PFSK-1 (cell line): ENCODE data around the gene MSI2.

Experiments
- FOXP2 ChIP-seq: optimal IDR thresholded peaks from 2 replicates; pipeline ENCODE3; 2011; ENCODE audit warnings: borderline replicate concordance, control low read depth, inconsistent platforms; ENCODE audit not compliant: insufficient read depth; ENCODE audit errors: extremely low read length, extremely low read depth
- POLR2AphosphoS5 ChIP-seq: IDR thresholded peaks from 2 replicates; pipeline ENCODE4 v1.6.1; 2012; ENCODE audit warnings: low read depth, mild to moderate bottlenecking, control low read depth, low read length, moderate library complexity
- SIN3A ChIP-seq: IDR thresholded peaks from 2 replicates; pipeline ENCODE4 v1.6.1; 2012; ENCODE audit warnings: mild to moderate bottlenecking, low read length, moderate library complexity, borderline replicate concordance; ENCODE audit not compliant: insufficient read depth
- TAF1 ChIP-seq: IDR thresholded peaks from 2 replicates; pipeline ENCODE4 v1.6.1; 2012; ENCODE audit warnings: low read length, control low read depth, borderline replicate concordance; ENCODE audit not compliant: insufficient read depth
- TF ChIP-seq, protein P1 (sequence below), 2 experiments: IDR thresholded peaks; 2 replicates each; pipeline versions ENCODE4 v1.6.1 to v1.8.0; 2011 to 2012; ENCODE audit warnings: low read depth in 2 of 2, low read length in 2 of 2, control low read depth in 1 of 2, inconsistent platforms in 1 of 2, mild to moderate bottlenecking in 1 of 2, moderate library complexity in 1 of 2; ENCODE audit not compliant: insufficient read depth in 1 of 2

The MSI2 gene

DNA sequence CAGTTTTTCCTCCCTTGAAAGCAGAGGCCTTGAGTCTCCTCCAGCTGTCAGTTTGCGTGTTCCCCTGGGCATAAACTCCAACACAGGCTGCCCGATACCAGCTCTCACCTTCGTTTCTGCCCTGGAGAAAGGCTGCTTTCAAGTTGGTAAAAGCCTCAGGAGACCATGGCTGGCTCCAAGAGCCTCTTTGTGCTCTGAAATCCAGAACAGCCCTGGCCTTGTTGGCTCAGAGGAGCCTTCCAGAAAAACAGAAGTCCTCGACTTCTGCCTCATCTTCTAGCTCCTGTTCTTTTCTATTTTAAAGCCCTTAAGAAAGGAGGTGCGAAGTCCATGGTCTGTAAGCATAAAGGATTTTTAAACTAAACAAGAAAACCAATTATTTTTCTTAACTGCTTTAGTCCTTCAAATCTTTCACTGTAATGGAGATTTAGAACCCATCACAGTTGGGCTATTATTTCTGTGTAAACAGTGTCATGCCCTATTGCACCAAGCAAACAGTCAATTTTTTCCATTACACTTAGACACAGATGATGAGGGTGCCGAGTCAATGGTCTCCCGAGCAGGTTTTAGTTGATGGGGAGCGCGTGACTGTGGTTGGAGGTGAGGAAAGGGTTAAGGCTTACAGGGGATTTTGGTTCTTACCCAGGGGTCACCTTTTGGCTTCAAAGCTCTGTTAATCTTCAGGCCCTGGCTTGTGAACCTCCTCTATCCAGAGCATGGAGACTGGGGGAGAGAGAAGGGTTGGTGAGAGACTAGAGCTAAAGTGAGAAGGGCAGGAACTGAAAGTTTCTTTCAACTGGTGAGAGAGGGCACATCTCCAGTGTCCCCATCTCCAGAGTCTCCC is 212.8 kb downstream of the MSI2 start:
- TF ChIP-seq POLR2AphosphoS5 (no peak), SIN3A (no peak), TAF1 (no peak), FOXP2 (no peak)
- TF ChIP-seq, protein P1, sequence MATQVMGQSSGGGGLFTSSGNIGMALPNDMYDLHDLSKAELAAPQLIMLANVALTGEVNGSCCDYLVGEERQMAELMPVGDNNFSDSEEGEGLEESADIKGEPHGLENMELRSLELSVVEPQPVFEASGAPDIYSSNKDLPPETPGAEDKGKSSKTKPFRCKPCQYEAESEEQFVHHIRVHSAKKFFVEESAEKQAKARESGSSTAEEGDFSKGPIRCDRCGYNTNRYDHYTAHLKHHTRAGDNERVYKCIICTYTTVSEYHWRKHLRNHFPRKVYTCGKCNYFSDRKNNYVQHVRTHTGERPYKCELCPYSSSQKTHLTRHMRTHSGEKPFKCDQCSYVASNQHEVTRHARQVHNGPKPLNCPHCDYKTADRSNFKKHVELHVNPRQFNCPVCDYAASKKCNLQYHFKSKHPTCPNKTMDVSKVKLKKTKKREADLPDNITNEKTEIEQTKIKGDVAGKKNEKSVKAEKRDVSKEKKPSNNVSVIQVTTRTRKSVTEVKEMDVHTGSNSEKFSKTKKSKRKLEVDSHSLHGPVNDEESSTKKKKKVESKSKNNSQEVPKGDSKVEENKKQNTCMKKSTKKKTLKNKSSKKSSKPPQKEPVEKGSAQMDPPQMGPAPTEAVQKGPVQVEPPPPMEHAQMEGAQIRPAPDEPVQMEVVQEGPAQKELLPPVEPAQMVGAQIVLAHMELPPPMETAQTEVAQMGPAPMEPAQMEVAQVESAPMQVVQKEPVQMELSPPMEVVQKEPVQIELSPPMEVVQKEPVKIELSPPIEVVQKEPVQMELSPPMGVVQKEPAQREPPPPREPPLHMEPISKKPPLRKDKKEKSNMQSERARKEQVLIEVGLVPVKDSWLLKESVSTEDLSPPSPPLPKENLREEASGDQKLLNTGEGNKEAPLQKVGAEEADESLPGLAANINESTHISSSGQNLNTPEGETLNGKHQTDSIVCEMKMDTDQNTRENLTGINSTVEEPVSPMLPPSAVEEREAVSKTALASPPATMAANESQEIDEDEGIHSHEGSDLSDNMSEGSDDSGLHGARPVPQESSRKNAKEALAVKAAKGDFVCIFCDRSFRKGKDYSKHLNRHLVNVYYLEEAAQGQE (IDR thresholded peaks at IDR 0.05; ENCODE audit: insufficient read depth in 1 of 2, low read depth in 2 of 2, low read length in 2 of 2), result no peak

GRCh38 chr17:57470906-57471305 is 214.6 kb downstream of the MSI2 start:
- TF ChIP-seq FOXP2 (no peak), POLR2AphosphoS5 (no peak), SIN3A (no peak), TAF1 (no peak)
- TF ChIP-seq, protein P1 (IDR thresholded peaks at IDR 0.05; ENCODE audit: insufficient read depth in 1 of 2, low read depth in 2 of 2, low read length in 2 of 2), result no peak

- TF ChIP-seq SIN3A (no peak), POLR2AphosphoS5 (no peak), TAF1 (no peak), FOXP2 (no peak)
- TF ChIP-seq, protein P1 (IDR thresholded peaks at IDR 0.05; ENCODE audit: insufficient read depth in 1 of 2, low read depth in 2 of 2, low read length in 2 of 2), result no peak
These were observed 215.6 kb downstream of the MSI2 start for GRCh38 chr17:57471868-57472368.

DNA sequence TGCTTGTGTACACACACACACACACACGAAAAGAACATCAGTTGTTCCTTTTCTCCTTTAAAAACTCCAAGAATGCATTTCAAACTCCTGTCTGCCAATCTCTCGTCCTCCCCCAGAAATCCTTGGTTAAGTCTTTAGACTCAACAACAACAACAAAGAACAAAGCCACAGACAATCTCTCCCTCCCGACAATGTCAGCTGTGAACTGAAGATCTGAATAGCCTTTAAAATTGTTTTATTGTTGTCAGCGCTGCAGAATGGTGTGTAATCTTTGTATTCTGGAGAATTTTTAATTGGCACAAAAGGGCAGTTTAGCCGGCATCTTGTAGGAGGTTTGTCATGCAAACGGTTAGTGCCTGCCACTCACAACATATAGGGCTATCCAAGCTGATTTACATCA is 219.5 kb downstream of the MSI2 start:
- TF ChIP-seq FOXP2 (no peak), POLR2AphosphoS5 (no peak), SIN3A (no peak), TAF1 (no peak)
- TF ChIP-seq, protein P1 (IDR thresholded peaks at IDR 0.05; ENCODE audit: insufficient read depth in 1 of 2, low read depth in 2 of 2, low read length in 2 of 2), result no peak
